OCI-LY7 (cell line): Measurements from ENCODE around the gene APC.

ENCODE experiments used
- EZH2phosphoT487 ChIP-seq: fragments of 200-600 bp; sonication (generic); IDR thresholded peaks from 2 replicates; pipeline ENCODE4 v1.6.1; 2018; ENCODE audit warnings: low read depth, borderline replicate concordance, mild to moderate bottlenecking, mixed run types, antibody characterized with exemption, low read length, moderate library complexity, mixed read lengths
- TF ChIP-seq, protein P1 (sequence below): fragments of 200-600 bp; sonication (generic); conservative IDR thresholded peaks from 2 replicates; pipeline ENCODE4 v1.5.1; 2014; ENCODE audit warnings: mild to moderate bottlenecking, antibody characterized with exemption, low read length, moderate library complexity, mixed read lengths

DNA sequence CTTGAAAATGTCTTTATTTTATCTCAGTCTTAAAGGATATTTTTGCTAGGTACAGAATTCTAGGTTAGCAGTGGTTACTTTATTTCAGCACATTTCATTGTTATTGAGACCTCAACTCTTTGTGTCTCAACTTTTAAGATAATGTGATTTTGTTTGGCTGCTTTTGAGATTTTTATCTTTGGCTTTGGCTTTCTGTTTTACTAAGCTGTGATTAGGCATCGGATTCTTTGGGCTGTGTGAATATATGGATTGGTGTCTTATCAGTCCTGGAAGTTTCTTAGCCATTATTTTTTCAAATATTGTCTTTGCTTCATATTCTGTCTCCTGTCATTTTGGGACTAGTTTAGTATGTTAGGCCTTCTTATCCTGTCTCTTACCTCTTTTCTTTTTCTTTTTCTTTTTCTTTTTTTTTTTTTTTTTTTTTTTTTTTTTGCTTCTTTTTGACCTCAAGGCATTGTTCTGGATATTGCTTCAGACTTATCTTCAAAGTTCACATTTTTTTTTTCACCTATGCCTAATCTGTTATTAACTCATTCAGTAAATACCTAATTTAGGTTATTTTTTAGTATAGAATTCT, 20.1 kb upstream of the APC start:
- TF ChIP-seq, protein P1, sequence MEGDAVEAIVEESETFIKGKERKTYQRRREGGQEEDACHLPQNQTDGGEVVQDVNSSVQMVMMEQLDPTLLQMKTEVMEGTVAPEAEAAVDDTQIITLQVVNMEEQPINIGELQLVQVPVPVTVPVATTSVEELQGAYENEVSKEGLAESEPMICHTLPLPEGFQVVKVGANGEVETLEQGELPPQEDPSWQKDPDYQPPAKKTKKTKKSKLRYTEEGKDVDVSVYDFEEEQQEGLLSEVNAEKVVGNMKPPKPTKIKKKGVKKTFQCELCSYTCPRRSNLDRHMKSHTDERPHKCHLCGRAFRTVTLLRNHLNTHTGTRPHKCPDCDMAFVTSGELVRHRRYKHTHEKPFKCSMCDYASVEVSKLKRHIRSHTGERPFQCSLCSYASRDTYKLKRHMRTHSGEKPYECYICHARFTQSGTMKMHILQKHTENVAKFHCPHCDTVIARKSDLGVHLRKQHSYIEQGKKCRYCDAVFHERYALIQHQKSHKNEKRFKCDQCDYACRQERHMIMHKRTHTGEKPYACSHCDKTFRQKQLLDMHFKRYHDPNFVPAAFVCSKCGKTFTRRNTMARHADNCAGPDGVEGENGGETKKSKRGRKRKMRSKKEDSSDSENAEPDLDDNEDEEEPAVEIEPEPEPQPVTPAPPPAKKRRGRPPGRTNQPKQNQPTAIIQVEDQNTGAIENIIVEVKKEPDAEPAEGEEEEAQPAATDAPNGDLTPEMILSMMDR, result no peak
- no peak for TF ChIP-seq EZH2phosphoT487
